ENCODE measurements around the gene PLEK.

GRCh38 chr2:68413466-68413865 lies 48.4 kb downstream of the PLEK start:
- no peak for TF ChIP-seq ZNF274 (IDR thresholded peaks at IDR 0.05; ENCODE audit: low read depth, low read length)
- TF ChIP-seq YY1 (IDR thresholded peaks at IDR 0.05; ENCODE audit: insufficient read depth, insufficient read length), result no peak

All from NT2/D1 (cell line).